EH (cell line): ENCODE data around the gene AFAP1L1.
A peak's percentile ranks its signal among the peaks of the same experiment; 100 is the strongest.

Experiments
- DNase-seq: peaks from one replicate; pipeline ENCODE4 v3.0.0-alpha.2; 2015; ENCODE audit warnings: low read depth

The AFAP1L1 gene

DNA sequence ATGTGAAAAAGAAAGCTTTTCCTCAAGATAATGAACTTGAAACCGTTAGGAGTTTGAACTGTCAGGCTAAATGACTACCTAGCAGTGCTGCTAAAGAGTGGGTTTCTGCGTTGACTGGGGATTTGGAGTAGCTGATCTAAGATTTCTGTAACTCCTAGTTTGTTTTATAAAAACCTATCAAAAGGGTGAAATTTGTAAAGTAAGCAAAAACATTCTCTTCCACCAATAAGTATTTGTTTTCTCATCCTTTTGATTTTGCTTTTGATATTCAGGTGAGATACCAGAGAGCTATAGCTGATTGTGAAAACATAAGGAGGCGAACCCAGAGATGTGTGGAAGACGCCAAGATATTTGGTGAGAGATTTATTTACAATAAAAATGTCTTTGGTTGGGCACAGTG is 77.7 kb downstream of the AFAP1L1 start:
- no peak for DNase-seq

DNA sequence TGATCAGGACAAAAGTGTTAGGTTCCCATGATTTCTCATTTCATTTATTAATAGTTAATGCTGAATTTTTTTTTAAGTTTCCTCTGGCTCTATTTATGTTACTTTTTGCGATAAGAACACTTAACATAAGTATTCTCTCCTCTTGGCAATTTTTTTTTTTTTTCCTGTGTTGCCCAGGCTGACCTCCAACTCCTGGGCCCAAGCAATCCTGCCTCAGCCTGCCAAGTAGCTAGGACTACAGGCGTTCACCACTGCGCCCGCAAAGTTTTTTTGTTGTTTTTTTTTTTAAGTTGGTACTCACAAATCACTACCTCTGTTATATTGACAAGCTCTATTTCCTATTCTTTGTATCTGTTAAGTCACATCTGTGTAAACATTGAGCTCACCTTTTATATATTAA is 80.5 kb downstream of the AFAP1L1 start:
- no peak for DNase-seq

DNA sequence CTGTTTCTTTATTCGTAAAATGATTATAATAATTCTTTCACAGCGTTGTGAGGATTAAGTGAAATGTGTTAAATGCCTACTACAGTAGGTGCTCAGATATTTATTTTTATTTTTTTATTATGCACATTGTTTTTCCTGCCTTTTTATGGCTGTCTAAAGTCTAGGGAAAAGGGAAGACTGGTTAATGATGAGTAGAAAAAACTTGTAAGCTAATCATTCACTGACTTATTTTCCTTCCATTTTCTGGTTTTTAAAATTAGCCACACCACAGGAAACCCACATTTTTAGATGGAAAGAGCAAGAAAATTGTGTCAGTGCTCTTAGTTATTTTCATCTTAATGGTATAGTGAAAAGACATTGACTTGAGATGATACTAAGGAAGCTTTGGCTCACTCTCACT is 82.3 kb downstream of the AFAP1L1 start:
- no peak for DNase-seq

DNA sequence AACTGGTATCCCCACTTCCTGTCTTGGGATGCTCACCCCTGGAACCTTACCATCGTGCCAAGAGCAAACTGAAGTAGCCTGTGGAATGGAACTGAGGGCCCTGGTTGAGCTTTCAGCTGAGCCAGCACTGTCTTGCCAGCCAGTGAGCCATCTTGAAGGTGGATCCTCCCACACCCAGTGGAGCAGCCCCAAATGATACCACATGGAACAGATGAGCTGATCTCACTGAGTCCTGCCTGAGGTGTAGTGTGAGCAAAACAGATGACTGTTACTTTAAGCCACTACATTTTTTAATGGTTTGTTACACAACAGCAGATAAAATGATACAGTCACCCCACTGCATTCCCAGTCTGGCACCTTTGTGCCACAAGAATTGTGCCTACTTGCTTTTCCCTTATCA is 84.0 kb downstream of the AFAP1L1 start:
- no peak for DNase-seq

DNA sequence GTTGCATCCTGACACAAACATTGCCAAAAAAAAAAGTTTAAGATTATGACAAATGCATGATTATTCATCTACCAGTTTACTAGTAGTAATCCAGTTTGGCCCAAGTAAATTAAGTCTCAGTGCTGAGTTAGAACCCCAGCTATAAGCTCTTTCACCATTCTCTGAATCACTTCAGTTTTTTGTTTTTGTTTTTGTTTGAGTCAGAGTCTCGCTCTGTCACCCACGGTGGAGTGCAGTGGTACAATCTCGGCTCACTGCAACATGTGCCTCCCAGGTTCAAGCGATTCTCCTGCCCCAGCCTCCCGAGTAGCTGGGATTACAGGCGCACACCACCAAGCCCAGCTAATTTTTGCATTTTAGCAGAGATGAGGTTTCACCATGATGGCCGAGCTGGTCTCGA is 84.7 kb downstream of the AFAP1L1 start:
- DNase-seq = no peak

DNA sequence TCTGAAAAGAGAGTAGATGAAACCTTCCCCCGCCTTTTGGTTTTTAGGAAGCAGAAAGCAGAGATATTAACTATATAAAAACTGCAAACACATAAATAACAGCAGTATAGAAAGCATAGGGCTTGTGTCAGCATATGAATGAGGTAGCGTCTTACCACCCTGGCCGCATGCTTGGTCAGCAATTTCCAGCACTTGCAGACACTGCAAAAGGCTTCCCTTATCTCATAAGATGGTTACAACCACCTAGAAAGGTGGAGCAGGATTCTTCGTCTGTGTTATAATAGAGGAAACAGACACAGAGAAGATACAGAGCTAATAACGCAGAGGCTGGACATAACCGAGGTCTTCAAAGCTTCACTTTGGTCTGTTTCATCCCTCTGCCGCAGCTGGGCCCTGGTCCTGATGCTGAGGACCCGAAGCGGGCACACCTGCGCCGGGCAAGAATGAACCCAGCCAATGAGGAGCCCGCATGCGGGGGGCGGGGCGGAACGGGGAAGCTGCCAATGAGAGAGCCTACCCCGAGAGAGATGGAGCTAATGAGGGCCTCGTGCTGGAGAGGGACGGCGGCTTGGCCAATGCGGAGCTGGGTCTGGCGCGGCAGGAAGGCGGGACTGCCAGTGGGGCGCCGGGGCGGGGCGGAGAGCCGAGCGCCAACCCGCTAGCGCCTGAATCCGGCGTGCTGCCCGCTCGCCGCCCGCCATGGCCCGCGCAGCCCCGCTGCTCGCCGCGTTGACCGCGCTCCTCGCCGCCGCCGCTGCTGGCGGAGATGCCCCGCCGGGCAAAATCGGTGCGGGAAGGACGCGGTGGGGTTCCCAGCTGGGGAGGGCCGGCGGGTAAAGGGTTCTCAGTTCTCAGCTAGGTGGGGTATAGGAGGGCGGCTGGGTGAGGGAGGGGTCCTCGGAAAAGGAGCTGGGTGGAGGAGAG is 86.0 kb downstream of the AFAP1L1 start, which contains the start of gene PCYOX1L:
PCYOX1L (plus strand) TSS at position 677 of the 924 bp plus-strand sequence; CDS start at position 700, 23 bp downstream.
- peak; percentile 97 for DNase-seq

DNA sequence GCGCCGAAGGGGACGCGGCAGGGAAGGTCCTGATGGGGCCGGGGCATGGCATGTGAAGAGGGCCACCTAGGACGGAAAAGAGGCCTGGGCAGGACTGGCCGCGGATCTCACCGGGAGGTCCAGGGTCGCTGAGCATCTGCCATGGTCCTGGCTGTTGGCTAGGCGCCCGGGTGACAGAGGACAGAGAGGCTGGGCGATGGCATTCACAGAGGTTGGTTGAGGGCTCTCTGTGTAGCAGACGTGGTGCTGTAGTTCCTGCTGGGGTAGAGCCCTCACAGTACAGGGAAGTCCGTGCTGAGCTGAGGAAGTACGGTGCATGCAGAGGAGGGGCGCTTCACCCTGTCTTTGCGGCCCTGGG is 86.6 kb downstream of the AFAP1L1 start:
- peak; percentile 31 for DNase-seq

DNA sequence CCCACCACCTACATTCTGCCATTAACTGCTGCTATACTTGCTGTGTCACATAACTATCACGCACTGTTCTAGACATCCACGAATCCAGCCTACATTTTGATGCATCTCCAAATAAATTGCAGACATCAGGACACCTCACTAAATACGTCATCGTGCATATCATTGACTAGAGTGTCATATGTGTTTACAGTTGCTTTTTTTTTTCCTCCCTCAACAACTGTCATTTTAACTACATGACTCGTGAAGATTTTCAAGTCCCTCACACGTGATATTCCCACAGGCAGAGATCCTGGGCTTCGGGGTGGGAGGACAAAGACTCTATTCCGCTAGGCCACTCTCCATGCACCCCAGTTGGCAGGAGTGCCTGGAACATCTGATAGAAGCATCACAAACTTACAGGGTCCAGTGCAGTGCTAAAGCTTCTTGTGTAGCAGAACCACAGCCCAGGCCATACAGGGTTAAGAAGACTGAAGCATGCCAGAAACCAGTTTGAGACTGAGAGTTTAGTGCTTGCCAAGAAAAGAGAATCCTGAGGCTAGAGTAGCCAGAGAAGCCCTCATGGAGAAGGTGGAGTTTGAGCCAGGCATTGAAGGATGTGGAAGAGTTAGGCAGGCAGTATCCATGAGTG is 87.3 kb downstream of the AFAP1L1 start:
- no peak for DNase-seq

DNA sequence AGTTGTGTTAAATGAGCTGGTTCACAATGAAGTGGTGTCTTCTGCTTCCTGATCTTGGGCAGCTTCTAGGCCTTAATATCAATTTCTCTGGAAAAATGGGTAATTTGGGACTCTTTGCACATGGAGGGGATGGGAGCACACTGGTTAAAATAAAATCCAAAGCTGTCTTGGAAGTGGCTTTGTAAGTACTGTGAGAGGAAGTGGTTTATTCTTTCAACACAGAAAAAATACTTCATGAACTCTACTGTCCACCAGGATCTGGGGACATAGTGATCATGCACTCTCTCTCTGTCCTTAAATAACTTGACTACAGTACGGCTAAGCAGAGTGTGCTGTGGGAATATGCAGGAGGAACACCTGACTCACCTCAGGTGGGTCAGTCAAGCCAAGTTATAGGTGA is 88.6 kb downstream of the AFAP1L1 start:
- no peak for DNase-seq

DNA sequence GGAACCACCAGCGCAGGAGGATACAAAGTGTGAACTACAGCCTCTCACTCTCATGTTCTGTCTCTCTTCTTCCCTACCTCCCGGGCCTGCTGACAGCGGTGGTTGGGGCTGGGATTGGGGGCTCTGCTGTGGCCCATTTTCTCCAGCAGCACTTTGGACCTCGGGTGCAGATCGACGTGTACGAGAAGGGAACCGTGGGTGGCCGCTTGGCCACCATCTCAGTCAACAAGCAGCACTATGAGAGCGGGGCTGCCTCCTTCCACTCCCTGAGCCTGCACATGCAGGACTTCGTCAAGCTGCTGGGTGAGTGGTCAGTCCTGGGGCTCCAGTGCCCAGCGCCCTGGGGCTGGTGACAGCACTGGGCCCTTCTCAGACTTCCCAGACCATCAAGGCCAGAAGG is 90.9 kb downstream of the AFAP1L1 start:
- no peak for DNase-seq

DNA sequence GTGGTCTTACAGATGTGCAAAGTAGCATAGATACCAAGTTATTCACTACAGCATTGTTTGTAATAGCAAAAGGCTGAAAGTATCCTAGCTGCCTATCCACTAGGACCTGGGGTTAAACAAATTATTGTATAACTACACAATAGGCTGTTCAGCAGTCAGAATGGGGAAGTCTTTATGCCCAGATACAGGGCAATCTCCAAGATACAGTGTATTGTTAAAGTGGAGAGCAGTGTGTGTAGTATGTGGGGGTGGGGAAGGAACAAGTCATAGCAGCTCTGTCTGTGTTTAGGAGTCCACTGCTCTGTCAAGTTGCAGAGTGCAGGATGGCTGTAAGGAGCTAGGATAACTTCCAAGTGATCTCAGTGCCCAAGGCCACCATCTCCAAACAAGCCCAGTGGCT is 91.7 kb downstream of the AFAP1L1 start:
- DNase-seq = no peak

DNA sequence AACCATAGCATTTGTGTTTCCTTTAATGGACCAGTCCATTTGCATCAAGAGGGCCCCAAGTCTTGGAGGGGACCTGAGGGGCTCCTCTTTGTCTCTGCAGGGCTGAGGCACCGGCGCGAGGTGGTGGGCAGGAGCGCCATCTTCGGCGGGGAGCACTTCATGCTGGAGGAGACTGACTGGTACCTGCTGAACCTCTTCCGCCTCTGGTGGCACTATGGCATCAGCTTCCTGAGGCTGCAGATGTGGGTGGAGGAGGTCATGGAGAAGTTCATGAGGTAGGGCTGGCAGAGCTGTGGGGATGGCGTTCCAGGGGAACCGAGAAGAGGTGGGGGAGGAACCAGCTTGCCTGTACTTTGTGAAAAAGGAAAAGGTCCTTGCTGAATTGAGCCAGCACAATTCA is 92.3 kb downstream of the AFAP1L1 start:
- DNase-seq = no peak

DNA sequence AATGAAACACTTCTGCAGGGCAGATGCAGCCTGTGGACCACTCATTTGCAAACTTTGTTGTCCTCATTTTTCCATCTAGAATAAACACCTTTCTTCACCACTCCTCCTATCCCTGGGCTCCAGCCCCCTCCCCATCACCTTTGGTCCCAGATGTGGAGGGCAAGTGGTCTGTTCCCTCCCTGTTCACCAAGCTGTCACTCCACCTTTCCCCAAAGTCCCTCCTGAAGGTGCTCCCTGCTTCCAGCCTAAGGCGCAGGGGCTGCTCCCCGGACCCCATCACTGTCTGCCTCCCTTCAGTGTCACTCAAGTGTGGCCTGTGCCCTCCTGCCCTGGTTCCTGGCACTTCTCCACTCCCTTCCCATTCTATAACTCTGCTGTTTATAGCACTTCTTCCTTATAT is 93.1 kb downstream of the AFAP1L1 start:
- no peak for DNase-seq

DNA sequence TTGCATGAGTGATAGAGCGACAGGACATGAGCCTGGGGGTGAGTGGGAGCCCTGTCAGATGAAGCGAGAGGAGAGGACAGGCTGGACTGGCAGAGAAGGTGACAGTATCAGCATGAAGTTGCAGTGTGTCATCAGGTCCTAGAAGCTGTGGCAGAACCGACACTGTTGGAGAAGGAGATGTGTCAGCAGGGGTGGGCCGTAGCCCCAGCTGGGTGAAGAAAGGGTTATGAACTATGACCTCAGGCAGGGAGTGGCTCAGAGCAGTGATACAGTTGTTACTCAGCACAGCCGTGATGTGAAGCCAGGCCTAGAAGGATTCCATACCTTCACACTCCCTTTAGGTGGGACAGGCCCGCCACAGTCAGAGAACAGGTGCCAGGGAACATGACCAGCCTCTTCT is 93.8 kb downstream of the AFAP1L1 start:
- DNase-seq = no peak

DNA sequence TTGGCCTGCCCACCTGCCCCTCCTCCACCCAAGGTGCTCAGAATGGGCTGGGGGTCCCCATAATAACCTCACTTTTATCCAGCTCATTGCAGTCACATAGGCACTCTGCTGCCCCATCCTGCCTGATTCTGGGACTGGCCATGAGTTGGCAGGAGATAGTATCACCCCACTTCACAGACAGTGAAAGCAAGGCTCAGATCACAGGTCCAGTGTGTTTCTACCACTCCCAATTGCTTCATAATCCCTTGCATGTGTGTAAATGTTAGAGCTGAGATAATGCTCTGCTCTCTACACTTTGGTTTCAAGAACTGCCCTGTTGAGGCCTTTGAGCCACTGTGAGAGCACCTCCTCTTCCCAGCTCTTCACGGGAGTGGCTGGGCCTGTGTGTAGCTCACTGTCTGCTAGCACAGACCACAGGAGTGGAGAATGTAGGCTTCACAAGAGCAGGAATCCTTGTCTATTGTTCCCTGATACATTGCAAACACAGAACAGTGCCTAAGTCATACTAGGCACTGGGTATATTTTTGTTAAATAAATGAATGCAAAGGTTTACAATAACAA is 94.6 kb downstream of the AFAP1L1 start:
- DNase-seq = no peak

DNA sequence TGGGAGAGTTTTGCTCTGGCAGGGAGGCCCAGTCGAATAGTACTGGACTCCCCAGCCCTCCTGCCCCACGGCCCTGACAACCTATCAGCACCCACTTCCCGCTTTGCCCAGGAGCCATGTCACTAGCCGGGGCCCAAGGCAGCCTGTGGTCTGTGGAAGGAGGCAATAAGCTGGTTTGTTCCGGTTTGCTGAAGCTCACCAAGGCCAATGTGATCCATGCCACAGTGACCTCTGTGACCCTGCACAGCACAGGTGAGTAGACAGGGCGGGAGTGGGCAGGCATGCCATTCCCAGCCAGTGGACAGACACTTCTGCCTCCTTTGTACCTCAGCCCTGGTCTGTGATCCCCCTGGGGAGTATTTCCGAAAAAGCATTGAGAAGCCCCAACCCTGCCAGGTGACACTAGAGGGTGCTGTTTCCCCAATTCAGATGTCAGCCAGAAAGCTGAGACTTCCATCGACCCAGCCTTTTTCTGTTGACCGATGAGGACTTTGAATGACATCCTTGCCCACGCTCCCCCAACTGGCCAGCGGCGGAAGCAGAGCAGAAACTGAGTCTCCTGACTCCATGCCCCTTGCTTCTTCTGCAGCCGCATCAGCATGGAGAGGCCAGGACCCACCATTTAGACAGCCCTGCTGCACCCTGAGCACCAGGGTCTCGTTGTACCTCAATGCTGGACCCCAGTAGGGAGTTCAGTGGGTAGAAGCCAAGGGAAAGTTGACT is 95.8 kb downstream of the AFAP1L1 start:
- peak; percentile 87 for DNase-seq

DNA sequence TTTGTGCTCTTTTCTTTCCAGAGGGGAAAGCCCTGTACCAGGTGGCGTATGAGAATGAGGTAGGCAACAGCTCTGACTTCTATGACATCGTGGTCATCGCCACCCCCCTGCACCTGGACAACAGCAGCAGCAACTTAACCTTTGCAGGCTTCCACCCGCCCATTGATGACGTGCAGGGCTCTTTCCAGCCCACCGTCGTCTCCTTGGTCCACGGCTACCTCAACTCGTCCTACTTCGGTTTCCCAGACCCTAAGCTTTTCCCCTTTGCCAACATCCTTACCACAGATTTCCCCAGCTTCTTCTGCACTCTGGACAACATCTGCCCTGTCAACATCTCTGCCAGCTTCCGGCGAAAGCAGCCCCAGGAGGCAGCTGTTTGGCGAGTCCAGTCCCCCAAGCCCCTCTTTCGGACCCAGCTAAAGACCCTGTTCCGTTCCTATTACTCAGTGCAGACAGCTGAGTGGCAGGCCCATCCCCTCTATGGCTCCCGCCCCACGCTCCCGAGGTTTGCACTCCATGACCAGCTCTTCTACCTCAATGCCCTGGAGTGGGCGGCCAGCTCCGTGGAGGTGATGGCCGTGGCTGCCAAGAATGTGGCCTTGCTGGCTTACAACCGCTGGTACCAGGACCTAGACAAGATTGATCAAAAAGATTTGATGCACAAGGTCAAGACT is 96.5 kb downstream of the AFAP1L1 start:
- no peak for DNase-seq

DNA sequence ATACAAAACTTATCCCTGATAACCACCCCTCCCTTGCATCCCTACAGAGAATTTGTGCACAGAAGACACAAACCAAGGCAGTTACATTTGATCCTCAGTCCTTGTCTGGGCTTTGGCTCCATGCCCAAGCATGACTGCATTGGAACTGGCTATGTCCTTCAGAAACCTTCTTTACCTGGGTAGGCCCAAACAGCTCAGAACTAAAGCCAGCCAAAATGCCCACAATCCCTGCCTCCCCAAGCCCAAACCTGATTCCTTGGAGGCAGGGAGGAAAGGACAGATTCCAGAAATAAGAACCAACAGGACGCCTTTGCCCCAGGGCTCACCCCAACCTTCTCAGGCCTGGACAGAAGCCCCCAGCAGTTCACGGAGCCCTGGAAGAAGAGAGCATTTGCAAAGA is 99.2 kb downstream of the AFAP1L1 start:
- no peak for DNase-seq

DNA sequence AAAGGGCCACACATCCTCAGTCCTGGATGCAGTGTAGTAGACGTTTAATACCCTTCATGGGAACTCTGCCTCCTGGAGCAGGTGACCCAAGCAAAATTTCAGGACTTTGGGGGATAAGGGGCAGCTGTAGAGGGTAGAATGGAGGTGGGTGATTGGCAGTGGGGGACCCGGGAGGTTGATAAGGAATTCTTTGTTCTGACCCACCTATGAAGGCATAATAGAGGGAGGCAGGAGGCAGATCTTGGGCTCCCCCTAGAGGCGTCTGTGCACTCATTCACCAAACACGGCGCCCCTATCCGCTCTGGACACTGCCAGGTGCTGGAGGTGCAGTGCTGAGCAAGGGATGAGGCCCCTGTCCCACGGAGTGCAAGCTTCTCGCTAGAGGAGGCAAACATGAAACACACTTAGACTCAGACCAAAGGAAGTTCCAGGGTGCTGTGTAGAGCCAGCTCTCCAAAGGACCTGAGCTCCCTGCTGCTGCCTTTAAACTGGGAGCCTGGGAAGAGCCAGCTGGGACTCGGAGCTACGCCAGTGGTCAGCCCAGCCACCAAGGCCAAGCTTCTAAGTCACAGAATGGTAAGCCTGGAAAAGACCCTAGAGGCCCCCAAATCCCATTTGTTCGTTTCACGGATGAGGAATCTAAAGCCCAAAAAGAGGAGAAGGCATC is 99.8 kb downstream of the AFAP1L1 start:
- DNase-seq = peak; percentile 69

DNA sequence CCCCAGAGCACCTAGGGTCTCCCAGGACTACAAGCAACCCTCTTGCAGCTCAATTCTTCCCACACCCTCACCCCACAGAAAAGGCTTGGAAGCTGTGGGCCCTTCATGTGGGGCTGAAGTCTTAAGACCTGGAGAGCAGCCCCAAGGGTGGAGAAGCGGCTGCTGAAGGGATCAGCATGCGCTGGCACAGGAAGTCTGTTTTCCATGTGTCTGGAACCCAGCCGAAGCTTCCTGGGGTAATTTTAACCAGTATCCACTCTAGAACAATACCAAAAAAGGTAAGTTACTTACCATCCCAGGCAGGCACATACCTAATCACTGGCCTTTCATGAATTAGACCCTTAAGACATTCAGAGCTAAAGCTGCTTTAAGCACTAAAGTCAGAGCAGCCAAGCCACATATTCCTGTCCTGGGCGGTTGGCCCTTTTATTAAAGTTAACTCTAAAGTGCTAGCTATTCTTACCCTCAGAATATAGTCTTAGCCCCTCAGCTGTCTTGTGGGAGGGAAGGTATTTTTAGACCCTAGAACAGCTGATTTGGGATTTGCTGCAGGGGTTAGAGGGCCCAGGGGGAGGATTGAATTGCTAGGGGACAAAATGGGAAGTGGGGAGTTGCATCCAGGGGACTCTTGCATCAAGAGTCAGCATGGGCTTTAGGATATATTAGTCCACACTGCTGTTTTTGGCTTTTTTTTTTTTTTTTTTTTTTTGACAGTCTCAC is 100.6 kb downstream of the AFAP1L1 start:
- DNase-seq = peak; percentile 32

DNA sequence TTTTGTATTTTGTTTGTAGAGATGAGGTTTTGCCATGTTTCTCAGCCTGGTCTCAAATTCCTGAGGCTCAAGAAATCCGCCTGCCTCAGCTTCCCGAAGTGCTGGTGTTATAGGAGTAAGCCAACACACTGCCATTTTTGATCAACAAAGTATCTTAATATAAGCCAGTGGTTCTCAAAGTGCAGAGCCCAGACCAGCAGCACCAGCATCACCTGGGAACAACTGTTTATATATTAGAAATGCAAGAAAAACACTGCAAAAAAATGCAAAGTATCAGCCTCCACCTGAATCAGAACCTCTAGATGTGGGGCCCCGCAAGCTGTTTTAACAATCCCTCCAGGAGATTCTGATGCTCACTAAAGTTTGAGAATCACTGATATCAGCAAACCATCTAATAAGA is 101.3 kb downstream of the AFAP1L1 start:
- no peak for DNase-seq
